H54 (cell line): ENCODE measurements around the gene NEDD4L.

Experiments
- DNase-seq: peaks from one replicate; pipeline ENCODE4 v3.0.0; 2011; ENCODE audit warnings: low spot score, mixed read lengths; ENCODE audit not compliant: insufficient read length
- FAIRE-seq: peaks from 3 replicates; lab custom pipeline; 2011; peaks lifted over from hg19 to GRCh38; lab: Jason Lieb, UNC
- POLR2A ChIP-seq: IDR thresholded peaks from 2 replicates; pipeline ENCODE4 v1.6.1; 2011; ENCODE audit warnings: low read depth, mild to moderate bottlenecking, low read length

Gene NEDD4L

GRCh38 chr18:58196881-58197872 is 153.2 kb downstream of the NEDD4L start:
- TF ChIP-seq POLR2A: no peak
- no peak for DNase-seq
- FAIRE-seq: no peak

GRCh38 chr18:58201268-58201667 is 157.2 kb downstream of the NEDD4L start:
- FAIRE-seq (no peak), DNase-seq (no peak)
- no peak for TF ChIP-seq POLR2A

GRCh38 chr18:58201733-58202730 is 158.0 kb downstream of the NEDD4L start:
- DNase-seq (no peak), FAIRE-seq (peak; percentile 90)
- TF ChIP-seq POLR2A: no peak

GRCh38 chr18:58204776-58205442 is 160.9 kb downstream of the NEDD4L start:
- DNase-seq (no peak), FAIRE-seq (no peak)
- no peak for TF ChIP-seq POLR2A

- no peak for TF ChIP-seq POLR2A
- FAIRE-seq: peak; percentile 41
These were observed 161.6 kb downstream of the NEDD4L start for GRCh38 chr18:58205443-58206160.

GRCh38 chr18:58207520-58208152 is 163.6 kb downstream of the NEDD4L start:
- no peak for TF ChIP-seq POLR2A
- DNase-seq (no peak), FAIRE-seq (no peak)

More at GRCh38 chr18:58205443-58206160, 161.6 kb downstream of the NEDD4L start:
- DNase-seq: no peak

- FAIRE-seq (no peak), DNase-seq (no peak)
- TF ChIP-seq POLR2A: no peak
These were observed 164.3 kb downstream of the NEDD4L start for GRCh38 chr18:58208207-58208932.

GRCh38 chr18:58209326-58209725 is 165.3 kb downstream of the NEDD4L start:
- no peak for DNase-seq
- TF ChIP-seq POLR2A: no peak
- no peak for FAIRE-seq

- FAIRE-seq: no peak
- no peak for TF ChIP-seq POLR2A
- DNase-seq: no peak
These were observed 167.5 kb downstream of the NEDD4L start for GRCh38 chr18:58211510-58211909.

GRCh38 chr18:58212274-58212673 is 168.2 kb downstream of the NEDD4L start:
- FAIRE-seq (no peak), DNase-seq (no peak)
- no peak for TF ChIP-seq POLR2A

GRCh38 chr18:58213440-58213839 is 169.4 kb downstream of the NEDD4L start:
- FAIRE-seq: peak; percentile 93
- no peak for TF ChIP-seq POLR2A
- DNase-seq: no peak
